ENCODE measurements around the gene CLCN6. TPM values are rescaled to one million over a fixed set of nuclear protein-coding genes. Genes with fewer than 3 reads are reported as not detected.

The CLCN6 gene
- total and polyA plus RNA-seq, 2 of the 13 experiments (the other 11 are each of a cell fraction or from before 2014, with no cell fraction given), result 14.9 to 19.3 TPM

- TF ChIP-seq MXI1 (IDR thresholded peaks at IDR 0.05; ENCODE audit: borderline replicate concordance, low read depth, low read length) (peak; percentile 59; the same call in 1 of the 3 replicates), ZBTB37 (CRISPR knock-in tag; IDR thresholded peaks at IDR 0.05) (no peak), ZBTB46 (CRISPR knock-in tag; IDR thresholded peaks at IDR 0.05; ENCODE audit: borderline replicate concordance) (0 out of 2 replicates have a peak, but pooled peaks have one; percentile 53), MTF2 (CRISPR knock-in tag; IDR thresholded peaks at IDR 0.05; ENCODE audit: borderline replicate concordance) (no peak), CSRNP1 (CRISPR knock-in tag; IDR thresholded peaks at IDR 0.05) (no peak), KDM4B (CRISPR knock-in tag; IDR thresholded peaks at IDR 0.05) (0 out of 2 replicates have a peak, but pooled peaks have one; percentile 35), ZSCAN9 (CRISPR knock-in tag; IDR thresholded peaks at IDR 0.05; ENCODE audit: borderline replicate concordance) (no peak; the same call in 1 of the 2 replicates), ZNF205 (CRISPR knock-in tag; IDR thresholded peaks at IDR 0.05) (peak; percentile 30; the same call in 1 of the 2 replicates), SP5 (CRISPR knock-in tag; IDR thresholded peaks at IDR 0.05; ENCODE audit: borderline replicate concordance, low read depth) (0 out of 2 replicates have a peak, but pooled peaks have one; percentile 31), CHCHD3 (CRISPR knock-in tag; IDR thresholded peaks at IDR 0.05) (no peak), ARHGAP35 (CRISPR knock-in tag; IDR thresholded peaks at IDR 0.05; ENCODE audit: borderline replicate concordance) (no peak), ARID4A (CRISPR knock-in tag; IDR thresholded peaks at IDR 0.05; ENCODE audit: borderline replicate concordance) (peak; percentile 19; the same call in 1 of the 2 replicates), ZBTB10 (CRISPR knock-in tag; IDR thresholded peaks at IDR 0.05; ENCODE audit: borderline replicate concordance) (no peak), STAT5B (CRISPR knock-in tag; IDR thresholded peaks at IDR 0.05) (no peak), HOXD1 (CRISPR knock-in tag; IDR thresholded peaks at IDR 0.05) (no peak)
Measured at GRCh38 chr1:11838349-11839272, 32.6 kb downstream of the CLCN6 start (continued).

Measured in HepG2 (cell line).